Measurements from ENCODE around the gene VIPR2.

The VIPR2 gene

DNA sequence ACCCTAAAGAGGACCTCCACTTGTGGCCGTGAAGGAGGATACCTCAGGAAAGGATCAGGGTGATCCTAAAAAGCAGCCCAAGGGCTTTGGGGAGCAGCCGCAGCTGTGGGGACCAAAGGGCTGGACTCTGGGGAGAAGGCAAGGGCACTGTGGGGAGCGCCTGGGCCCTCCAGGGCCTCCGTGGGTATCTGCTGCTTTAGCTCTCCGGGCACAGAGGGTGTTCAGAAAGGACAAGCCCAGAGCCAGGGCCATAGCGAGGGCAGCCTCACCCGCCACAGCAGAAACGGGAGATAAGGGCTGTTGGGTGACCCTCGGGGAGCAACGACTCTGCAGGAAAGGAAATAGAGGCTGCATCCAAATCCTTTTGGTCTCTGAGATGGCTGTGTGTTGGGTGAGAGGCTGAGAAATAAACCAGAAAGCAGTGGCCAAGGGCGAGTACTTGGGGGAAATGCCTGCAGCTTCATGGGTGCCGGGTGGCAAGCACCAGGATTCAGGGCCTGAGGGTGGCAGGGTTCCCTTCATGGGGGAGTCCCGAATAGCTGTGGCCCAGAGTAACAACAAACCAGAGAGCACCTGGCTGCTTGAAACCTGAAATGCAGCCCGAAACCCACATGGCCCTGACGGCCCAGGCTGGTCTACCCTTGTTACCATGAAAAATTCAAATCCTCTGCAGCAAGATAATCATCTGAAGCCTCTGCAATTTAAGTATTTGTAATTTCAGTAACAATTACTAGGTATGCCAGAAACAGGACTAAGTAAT, 95.2 kb downstream of the VIPR2 start:
- H3K4me1 Mint-ChIP-seq = peaks cover 13% of the 10 kb centered on the region

GRCh38 chr7:159048656-159049055, 96.0 kb downstream of the VIPR2 start:
- Mint-ChIP-seq H3K36me3 (no peaks in the 10 kb centered on the region), H3K27me3 (peaks cover 1% of the 10 kb centered on the region), H3K9me3 (peaks cover 8% of the 10 kb centered on the region), H3K27ac (no peak overlapping the region), H3K4me1 (peaks cover 13% of the 10 kb centered on the region), H3K4me3 (no peak overlapping the region)

More for the DNA sequence above, 95.2 kb downstream of the VIPR2 start:
- Mint-ChIP-seq H3K36me3 (no peaks in the 10 kb centered on the region), H3K27me3 (peaks cover 1% of the 10 kb centered on the region), H3K4me3 (no peak overlapping the region), H3K27ac (no peak overlapping the region), H3K9me3 (peaks cover 8% of the 10 kb centered on the region)

DNA sequence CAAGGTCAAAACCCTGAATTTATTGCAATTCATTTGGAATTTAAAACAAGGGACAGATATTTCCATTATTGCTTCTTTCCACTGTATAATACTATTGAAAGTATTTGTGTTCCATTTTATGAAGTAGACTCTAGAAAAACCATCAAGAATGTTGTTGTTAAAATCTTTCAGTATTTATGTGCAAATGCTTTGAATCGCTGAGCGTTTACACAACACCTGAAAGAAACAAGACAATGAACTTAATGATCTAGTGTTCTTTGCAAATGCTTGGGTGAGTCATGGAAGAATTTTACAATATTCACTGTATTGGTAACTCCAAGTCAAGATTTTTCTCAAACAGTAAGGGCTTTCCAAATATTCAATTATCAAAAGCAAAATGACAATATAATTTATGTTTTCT, 97.1 kb downstream of the VIPR2 start:
- peaks cover 1% of the 10 kb centered on the region for H3K27me3 Mint-ChIP-seq
- H3K36me3 Mint-ChIP-seq = no peaks in the 10 kb centered on the region
- H3K9me3 Mint-ChIP-seq = peaks cover 8% of the 10 kb centered on the region
- peaks cover 13% of the 10 kb centered on the region for H3K4me1 Mint-ChIP-seq
- H3K4me3 Mint-ChIP-seq = no peak overlapping the region
- H3K27ac Mint-ChIP-seq = no peak overlapping the region

GRCh38 chr7:159046300-159046699, 98.4 kb downstream of the VIPR2 start:
- Mint-ChIP-seq H3K4me1 (peaks cover 13% of the 10 kb centered on the region), H3K9me3 (peaks cover 7% of the 10 kb centered on the region), H3K27ac (no peak overlapping the region), H3K36me3 (no peaks in the 10 kb centered on the region), H3K4me3 (no peak overlapping the region), H3K27me3 (peaks cover 1% of the 10 kb centered on the region)

DNA sequence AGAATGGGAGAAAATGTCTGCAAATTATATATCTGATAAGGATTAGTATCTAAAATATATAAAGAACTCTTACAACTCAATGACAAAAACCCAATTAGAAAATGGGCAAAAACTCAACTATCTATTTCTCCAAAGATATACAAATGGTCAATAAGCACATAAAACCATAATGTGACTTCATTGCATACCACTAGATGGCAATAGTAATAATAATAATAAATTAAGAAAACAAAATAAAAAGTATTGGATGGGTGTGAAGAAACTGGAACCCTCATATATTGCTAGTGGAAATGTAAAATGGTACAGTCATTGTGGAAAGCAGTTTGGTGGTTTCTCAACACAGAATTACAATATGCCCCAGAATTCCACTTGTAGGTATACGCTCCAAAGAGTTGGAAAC, 98.8 kb downstream of the VIPR2 start:
- peaks cover 2% of the 10 kb centered on the region for H3K9me3 Mint-ChIP-seq
- peaks cover 8% of the 10 kb centered on the region for H3K4me1 Mint-ChIP-seq
- H3K36me3 Mint-ChIP-seq = no peaks in the 10 kb centered on the region
- no peak overlapping the region for H3K4me3 Mint-ChIP-seq
- peaks cover 1% of the 10 kb centered on the region for H3K27me3 Mint-ChIP-seq
- no peak overlapping the region for H3K27ac Mint-ChIP-seq

DNA sequence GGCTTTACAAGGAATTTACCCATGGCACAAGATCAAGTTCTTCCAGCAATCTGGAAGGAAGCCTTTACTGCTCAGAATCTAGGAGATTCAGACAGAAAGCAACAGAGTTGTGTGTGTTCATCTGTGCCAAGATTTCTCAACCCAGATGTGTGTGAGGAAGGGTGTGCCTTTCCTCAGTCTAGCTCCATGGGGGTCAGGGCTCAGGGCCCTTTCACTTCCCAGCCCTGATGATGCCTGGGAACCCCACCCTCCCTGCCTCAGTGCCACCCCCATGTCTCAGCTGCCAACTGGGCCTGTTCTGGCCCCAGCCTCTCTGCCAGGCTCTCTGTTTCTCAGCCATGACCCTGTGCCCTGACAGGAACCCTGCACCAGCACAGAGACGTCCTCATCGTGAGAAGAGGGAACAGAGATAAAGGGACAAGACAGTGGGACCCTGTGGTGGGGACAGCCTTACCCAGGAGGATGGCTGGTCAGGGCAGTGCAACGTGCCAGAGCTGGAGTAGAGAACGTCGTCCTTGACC, 102.0 kb downstream of the VIPR2 start:
- no peaks in the 10 kb centered on the region for H3K36me3 Mint-ChIP-seq
- H3K27ac Mint-ChIP-seq = no peak overlapping the region
- H3K4me3 Mint-ChIP-seq = no peak overlapping the region
- H3K4me1 Mint-ChIP-seq = no peaks in the 10 kb centered on the region
- H3K9me3 Mint-ChIP-seq = no peaks in the 10 kb centered on the region
- H3K27me3 Mint-ChIP-seq = peaks cover 4% of the 10 kb centered on the region

GRCh38 chr7:159042103-159042502, 102.6 kb downstream of the VIPR2 start:
- H3K9me3 Mint-ChIP-seq = no peaks in the 10 kb centered on the region
- no peaks in the 10 kb centered on the region for H3K4me1 Mint-ChIP-seq
- H3K4me3 Mint-ChIP-seq = no peak overlapping the region

GRCh38 chr7:159040912-159041711, 103.6 kb downstream of the VIPR2 start:
- Mint-ChIP-seq H3K9me3 (no peaks in the 10 kb centered on the region), H3K4me1 (no peaks in the 10 kb centered on the region), H3K36me3 (no peaks in the 10 kb centered on the region), H3K27ac (no peak overlapping the region), H3K4me3 (no peak overlapping the region), H3K27me3 (peaks cover 3% of the 10 kb centered on the region)

More at GRCh38 chr7:159042103-159042502, 102.6 kb downstream of the VIPR2 start:
- Mint-ChIP-seq H3K27me3 (peaks cover 3% of the 10 kb centered on the region), H3K36me3 (no peaks in the 10 kb centered on the region), H3K27ac (no peak overlapping the region)

DNA sequence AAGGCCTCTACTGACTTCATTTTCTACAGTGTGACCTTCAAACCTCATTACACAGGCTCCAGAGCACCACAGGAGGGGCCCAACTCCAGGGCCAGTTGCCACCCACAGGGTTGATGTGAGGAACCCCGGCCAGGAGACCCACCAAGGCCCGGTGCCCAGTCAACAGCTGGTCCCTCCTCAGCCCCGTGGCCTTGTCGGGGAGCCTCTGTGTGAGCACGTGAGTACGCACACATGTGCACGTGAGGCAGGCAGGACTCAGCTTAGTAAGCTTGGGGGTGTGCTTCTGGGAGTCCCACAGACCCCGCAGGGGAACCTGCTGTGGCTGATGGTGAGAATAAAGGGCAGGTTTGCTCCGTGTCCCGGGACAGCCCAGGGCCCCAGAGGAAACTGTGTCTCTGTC, 104.5 kb downstream of the VIPR2 start:
- no peak overlapping the region for H3K27ac Mint-ChIP-seq
- no peaks in the 10 kb centered on the region for H3K9me3 Mint-ChIP-seq
- H3K36me3 Mint-ChIP-seq = no peaks in the 10 kb centered on the region
- H3K4me3 Mint-ChIP-seq = no peak overlapping the region
- H3K4me1 Mint-ChIP-seq = no peaks in the 10 kb centered on the region
- peaks cover 3% of the 10 kb centered on the region for H3K27me3 Mint-ChIP-seq

DNA sequence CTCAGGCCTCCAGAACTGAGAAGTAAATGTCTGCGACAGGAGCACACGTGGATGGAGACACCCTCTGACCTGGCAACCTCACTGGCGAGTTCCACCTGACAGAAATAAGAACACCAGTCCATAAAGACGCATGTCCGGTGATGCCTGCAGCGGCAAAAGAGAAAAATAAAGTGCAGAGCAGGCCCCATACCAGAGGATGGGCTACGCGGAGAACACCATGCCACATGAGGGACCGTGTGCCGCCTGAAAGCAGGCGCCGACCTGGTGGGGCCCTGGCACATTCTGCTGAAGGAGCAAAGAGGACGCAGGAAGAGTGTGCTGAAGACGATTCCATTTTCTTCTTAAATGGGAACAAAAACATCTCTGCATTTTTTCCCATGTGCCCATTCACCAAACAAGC, 105.0 kb downstream of the VIPR2 start:
- Mint-ChIP-seq H3K36me3 (no peaks in the 10 kb centered on the region), H3K27me3 (peaks cover 3% of the 10 kb centered on the region), H3K4me3 (no peak overlapping the region), H3K9me3 (no peaks in the 10 kb centered on the region), H3K27ac (no peak overlapping the region), H3K4me1 (no peaks in the 10 kb centered on the region)

- no peaks in the 10 kb centered on the region for H3K9me3 Mint-ChIP-seq
- no peak overlapping the region for H3K4me3 Mint-ChIP-seq
- no peaks in the 10 kb centered on the region for H3K4me1 Mint-ChIP-seq
- no peak overlapping the region for H3K27ac Mint-ChIP-seq
- H3K27me3 Mint-ChIP-seq = peaks cover 3% of the 10 kb centered on the region
- no peaks in the 10 kb centered on the region for H3K36me3 Mint-ChIP-seq
Observed at GRCh38 chr7:159038066-159038465, 106.6 kb downstream of the VIPR2 start.

- no peak overlapping the region for H3K27ac Mint-ChIP-seq
- H3K9me3 Mint-ChIP-seq = no peaks in the 10 kb centered on the region
- no peaks in the 10 kb centered on the region for H3K4me1 Mint-ChIP-seq
- no peaks in the 10 kb centered on the region for H3K36me3 Mint-ChIP-seq
- no peak overlapping the region for H3K4me3 Mint-ChIP-seq
- H3K27me3 Mint-ChIP-seq = peaks cover 3% of the 10 kb centered on the region
Observed at GRCh38 chr7:159036916-159037605, 107.6 kb downstream of the VIPR2 start.

GRCh38 chr7:159035571-159036073, 109.0 kb downstream of the VIPR2 start:
- Mint-ChIP-seq H3K4me3 (no peak overlapping the region), H3K9me3 (no peaks in the 10 kb centered on the region), H3K27ac (no peak overlapping the region), H3K27me3 (peaks cover 8% of the 10 kb centered on the region), H3K4me1 (no peaks in the 10 kb centered on the region), H3K36me3 (no peaks in the 10 kb centered on the region)

- Mint-ChIP-seq H3K4me1 (no peaks in the 10 kb centered on the region), H3K27ac (no peak overlapping the region), H3K36me3 (no peaks in the 10 kb centered on the region), H3K4me3 (no peak overlapping the region), H3K9me3 (no peaks in the 10 kb centered on the region), H3K27me3 (peaks cover 8% of the 10 kb centered on the region)
Observed at GRCh38 chr7:159034988-159035387, 109.7 kb downstream of the VIPR2 start.

DNA sequence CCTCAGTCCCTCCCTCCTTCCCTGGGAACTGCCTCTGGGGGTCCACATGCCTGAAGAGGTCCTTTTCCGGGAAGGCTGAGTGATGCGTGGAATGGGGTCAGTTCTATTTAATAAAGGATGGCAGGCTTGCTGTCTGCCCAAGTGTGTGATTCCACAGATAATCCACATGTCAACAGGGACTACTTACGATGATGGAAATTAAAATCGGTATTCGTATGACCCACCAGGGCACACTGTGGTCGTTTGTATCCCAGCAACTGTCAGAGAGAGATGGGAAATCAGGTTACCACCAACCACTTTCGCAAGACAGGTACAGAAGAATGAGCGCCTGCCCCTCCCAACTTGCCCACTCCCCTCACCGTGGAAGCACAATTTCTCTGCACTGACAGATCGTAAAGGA, 110.3 kb downstream of the VIPR2 start:
- Mint-ChIP-seq H3K4me3 (no peak overlapping the region), H3K4me1 (no peaks in the 10 kb centered on the region), H3K27ac (no peak overlapping the region), H3K9me3 (no peaks in the 10 kb centered on the region), H3K36me3 (no peaks in the 10 kb centered on the region), H3K27me3 (peaks cover 8% of the 10 kb centered on the region)
